GM12891 (cell line): Measurements from ENCODE around the gene NOG.

Experiments used
- DNase-seq: peaks from one replicate; pipeline ENCODE4 v3.0.0; 2011; ENCODE audit warnings: low spot score; ENCODE audit not compliant: insufficient read length
- FAIRE-seq: peaks from 2 replicates; lab custom pipeline; 2011; peaks lifted over from hg19 to GRCh38; lab: Jason Lieb, UNC
- PAX5 ChIP-seq: IDR thresholded peaks from 2 replicates; pipeline ENCODE4 v1.6.1; 2011; ENCODE audit warnings: low read length, moderate library complexity, mild to moderate bottlenecking; ENCODE audit not compliant: insufficient read depth, severe bottlenecking
- POLR2A ChIP-seq: IDR thresholded peaks from 2 replicates; pipeline ENCODE4 v1.6.1; 2011; ENCODE audit warnings: low read depth, low read length, control low read depth
- POLR2AphosphoS5 ChIP-seq: IDR thresholded peaks from 2 replicates; pipeline ENCODE4 v1.6.1; 2011; ENCODE audit warnings: low read depth, low read length, control low read depth
- POU2F2 ChIP-seq: IDR thresholded peaks from 2 replicates; pipeline ENCODE4 v1.6.1; 2011; ENCODE audit warnings: low read depth, mild to moderate bottlenecking, control low read depth, low read length, moderate library complexity
- SPI1 ChIP-seq: IDR thresholded peaks from 2 replicates; pipeline ENCODE4 v1.6.1; 2011; ENCODE audit warnings: low read depth, low read length, control low read depth
- TAF1 ChIP-seq: IDR thresholded peaks from 2 replicates; pipeline ENCODE4 v1.6.1; 2011; ENCODE audit warnings: low read depth, low read length, control low read depth

NOG gene

DNA sequence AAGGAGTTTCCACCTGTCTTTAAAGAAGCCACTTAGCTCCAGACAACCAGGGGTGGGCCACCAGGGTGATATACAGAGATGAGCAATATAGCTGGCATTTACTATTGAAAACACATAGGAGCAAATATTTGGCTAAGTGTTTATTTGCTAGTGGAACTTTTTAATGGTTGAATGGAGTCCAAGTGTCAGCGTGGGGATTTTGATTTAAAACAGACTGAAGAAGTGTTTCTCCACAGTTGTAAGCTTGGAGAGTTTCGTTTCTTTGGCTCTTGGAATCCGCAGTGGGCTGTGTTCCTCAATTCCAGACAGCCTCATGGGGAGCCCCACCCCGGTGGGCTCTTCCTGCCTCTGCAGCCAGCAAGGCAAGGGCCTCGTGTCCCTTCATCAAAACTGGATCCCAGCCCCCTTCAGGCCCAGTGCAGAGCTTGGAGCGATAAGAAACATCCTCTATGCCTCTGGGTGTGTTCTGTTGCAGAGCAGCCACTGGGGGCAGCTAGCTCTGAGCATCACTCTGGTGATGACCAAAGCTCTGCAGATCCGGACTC is 36.1 kb downstream of the NOG start:
- DNase-seq: no peak
- TF ChIP-seq TAF1 (no peak), PAX5 (no peak), POU2F2 (no peak), POLR2A (no peak), SPI1 (no peak), POLR2AphosphoS5 (no peak)
- no peak for FAIRE-seq

DNA sequence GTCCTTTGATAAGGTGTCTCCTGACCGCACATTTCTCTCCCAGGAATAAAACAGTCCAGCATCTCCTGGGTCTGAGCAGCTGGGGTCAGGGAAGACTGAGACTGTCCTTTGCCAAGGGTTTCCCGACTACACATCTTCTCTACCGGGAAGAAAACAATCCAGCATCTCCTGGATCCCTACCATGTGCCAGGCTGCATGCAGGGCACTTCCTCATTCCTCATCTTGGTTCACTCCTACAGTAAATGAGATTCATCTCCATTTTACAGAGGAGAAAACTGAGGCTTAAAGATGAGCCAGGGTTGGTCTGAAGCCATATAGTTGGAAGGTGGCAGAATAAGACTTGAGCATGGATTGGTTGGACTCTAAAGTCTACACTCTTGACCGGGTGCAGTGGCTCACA is 36.7 kb downstream of the NOG start:
- DNase-seq (no peak), FAIRE-seq (no peak)
- no peak for TF ChIP-seq PAX5
- TF ChIP-seq SPI1: peak; percentile 27; the same call in 1 of the 2 replicates

- TF ChIP-seq POLR2A (no peak), POLR2AphosphoS5 (no peak), POU2F2 (no peak), TAF1 (no peak)
- FAIRE-seq: no peak
- no peak for DNase-seq
These were observed 40.2 kb downstream of the NOG start for GRCh38 chr17:56633681-56634080.

DNA sequence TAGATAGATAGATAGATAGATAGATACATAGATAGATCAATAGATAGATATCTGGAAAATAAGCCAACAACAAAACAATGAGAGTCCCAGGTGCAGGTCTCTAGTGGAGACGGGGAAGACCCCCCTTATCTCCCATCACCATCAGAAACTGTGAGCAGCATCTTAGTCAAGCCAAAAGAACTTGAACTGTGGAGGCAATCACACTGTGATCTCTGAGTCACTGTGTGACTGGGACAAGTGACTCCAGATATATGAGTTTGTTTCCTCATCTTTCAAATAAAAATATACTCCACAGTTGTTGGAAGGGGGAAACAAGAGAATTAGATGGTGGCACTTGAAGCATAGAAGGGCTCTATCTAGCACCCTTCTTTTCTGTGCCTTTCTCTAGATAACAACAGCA is 42.1 kb downstream of the NOG start:
- no peak for DNase-seq
- no peak for FAIRE-seq
- no peak for TF ChIP-seq TAF1
- TF ChIP-seq POLR2A: no peak
- TF ChIP-seq PAX5: no peak
- TF ChIP-seq SPI1: no peak

- FAIRE-seq (no peak), DNase-seq (no peak)
- no peak for TF ChIP-seq PAX5
- TF ChIP-seq POLR2AphosphoS5: no peak
- TF ChIP-seq POU2F2: no peak
- TF ChIP-seq TAF1: no peak
These were observed 42.8 kb downstream of the NOG start for GRCh38 chr17:56636265-56636664.

DNA sequence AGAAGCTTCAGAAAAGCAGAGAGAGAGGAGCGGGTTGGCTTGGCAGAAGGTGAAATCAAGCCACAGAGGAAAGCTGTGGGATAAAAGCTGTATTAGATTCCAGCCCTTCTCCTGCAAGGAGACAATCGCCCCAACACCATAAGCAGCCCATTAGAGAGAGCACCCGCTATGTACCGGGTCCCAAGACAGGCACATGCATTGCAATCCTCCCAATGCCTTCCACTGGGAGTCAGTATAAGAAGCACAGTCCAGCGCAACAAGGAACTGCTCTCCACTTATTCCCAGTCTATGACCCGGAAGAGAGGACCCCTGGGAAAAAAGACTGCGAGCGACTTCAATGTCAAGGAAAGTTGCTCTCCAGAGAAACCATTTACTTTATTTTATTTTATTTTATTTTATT is 43.8 kb downstream of the NOG start:
- TF ChIP-seq POU2F2 (no peak), SPI1 (no peak), PAX5 (no peak), TAF1 (no peak), POLR2A (no peak), POLR2AphosphoS5 (no peak)
- FAIRE-seq (no peak), DNase-seq (no peak)

DNA sequence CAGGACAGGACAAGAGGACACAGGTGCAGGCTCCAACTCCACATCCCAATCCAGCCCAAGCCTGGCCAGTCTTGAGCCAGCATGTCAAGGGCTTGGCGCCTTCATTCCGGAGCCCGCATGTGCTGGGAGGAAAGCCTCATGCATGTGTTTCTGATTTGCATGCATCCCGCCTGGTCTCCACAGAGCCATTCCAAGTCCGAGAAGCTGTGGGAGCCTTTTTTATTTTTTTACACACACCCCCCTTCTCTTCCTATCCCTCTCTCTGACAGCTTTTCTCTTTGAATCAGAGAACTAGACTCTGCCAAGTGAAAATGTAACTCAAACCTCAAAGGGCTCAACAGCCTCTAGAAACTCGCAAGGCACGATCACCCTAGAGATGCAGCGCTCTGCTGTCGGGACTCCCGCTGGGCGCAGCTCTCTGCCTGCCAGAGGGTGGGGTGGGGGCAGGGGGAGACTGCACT is 45.1 kb downstream of the NOG start:
- DNase-seq: no peak
- TF ChIP-seq POU2F2 (no peak), SPI1 (no peak), POLR2A (no peak), PAX5 (no peak), POLR2AphosphoS5 (no peak), TAF1 (no peak)
- no peak for FAIRE-seq

DNA sequence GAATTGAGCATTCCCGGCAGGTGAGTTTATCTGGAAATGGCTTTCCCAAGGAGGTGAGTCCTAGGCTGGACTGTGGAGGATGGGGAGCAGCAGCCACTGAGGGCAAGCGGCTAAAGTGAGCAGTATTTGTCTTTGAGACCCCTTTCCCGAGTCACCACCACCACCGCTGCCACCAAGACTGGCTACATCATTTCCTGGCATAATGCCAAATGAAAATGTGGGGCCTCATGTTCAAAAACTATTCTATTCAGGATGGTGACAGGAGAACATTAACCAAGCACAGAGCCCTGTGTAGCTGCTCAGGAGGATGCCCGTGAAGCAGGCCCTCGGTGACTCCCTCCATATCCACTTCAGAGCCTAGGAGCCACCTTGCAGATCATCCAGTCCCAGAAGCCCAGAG is 46.0 kb downstream of the NOG start:
- no peak for TF ChIP-seq POU2F2
- no peak for TF ChIP-seq TAF1
- TF ChIP-seq SPI1: no peak
- no peak for TF ChIP-seq POLR2A
- no peak for TF ChIP-seq POLR2AphosphoS5
- no peak for TF ChIP-seq PAX5
- no peak for DNase-seq
- no peak for FAIRE-seq

GRCh38 chr17:56640116-56640515 is 46.6 kb downstream of the NOG start:
- DNase-seq (no peak), FAIRE-seq (no peak)
- TF ChIP-seq TAF1 (no peak), POLR2AphosphoS5 (no peak), SPI1 (no peak), POU2F2 (no peak), PAX5 (no peak), POLR2A (no peak)

DNA sequence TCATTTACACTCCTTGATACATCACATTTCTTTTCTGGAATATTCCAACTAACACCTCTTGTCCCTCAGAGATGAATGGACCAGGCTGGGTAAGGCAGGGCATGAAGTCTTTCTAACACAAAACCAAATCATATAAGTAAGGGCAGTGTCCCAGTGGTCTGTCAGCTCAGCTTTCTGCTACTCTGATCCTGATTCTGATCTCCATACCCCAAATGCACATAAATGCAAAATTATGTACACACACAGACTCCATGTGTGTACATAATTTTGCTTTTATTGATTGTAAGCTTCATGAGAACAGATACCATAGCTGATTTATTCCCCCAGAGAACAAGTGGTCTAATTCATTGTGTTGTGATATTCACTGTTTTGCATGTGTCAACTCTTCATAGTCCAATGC is 47.9 kb downstream of the NOG start:
- no peak for DNase-seq
- FAIRE-seq: no peak
- TF ChIP-seq POLR2AphosphoS5 (no peak), PAX5 (no peak), TAF1 (no peak), POU2F2 (no peak), SPI1 (no peak), POLR2A (no peak)
